A673 (cell line): ENCODE data around the gene PRXL2C. TPM values are rescaled to one million over a fixed set of nuclear protein-coding genes. Genes with fewer than 3 reads are reported as not detected.
A peak's percentile ranks its signal among the peaks of the same experiment; 100 is the strongest.
"Not testable (repeated sequence)": the region's sequence is repeated elsewhere in the genome, so short reads cannot be mapped to it uniquely, and the experiment has no call there.

Experiments used
- Bru-seq: library from RNA; stranded (reverse); fragments of 400-500 nt; gene quantifications from one replicate; lab custom pipeline; 2021; lab: Mats Ljungman, UMichigan
- BruChase-seq, 2 experiments: library from RNA; stranded (reverse); fragments of 400-500 nt; gene quantifications; one replicate each; lab custom pipeline; 2021; lab: Mats Ljungman, UMichigan
- BruUV-seq: library from RNA; stranded (reverse); fragments of 400-500 nt; replicated peaks from 2 replicates; lab custom pipeline; 2021; lab: Mats Ljungman, UMichigan
- CTCF ChIA-PET: fragments of 300-600 bp; sonication (Branson Sonifier 250); formaldehyde crosslinking; loops from one replicate; lab custom pipeline; 2022; ENCODE audit warnings: antibody characterized with exemption; lab: Charles Lee
- POLR2A ChIA-PET: fragments of 300-600 bp; sonication (Branson Sonifier 250); formaldehyde crosslinking; loops from one replicate; lab custom pipeline; 2022; ENCODE audit warnings: antibody characterized with exemption; ENCODE audit not compliant: low non-redundant PET; lab: Charles Lee
- DNase-seq: peaks from one replicate; pipeline ENCODE4 v3.0.0-alpha.2; 2015; ENCODE audit warnings: low spot score
- H3K27ac ChIP-seq: fragments of 200-600 bp; sonication (generic); 2 replicates; pipeline ENCODE4 v1.5.1; 2016; ENCODE audit warnings: mixed run types, low read depth, mild to moderate bottlenecking, mixed read lengths, antibody characterized with exemption, low read length; ENCODE audit not compliant: poor library complexity, severe bottlenecking
- H3K27me3 ChIP-seq: fragments of 200-600 bp; sonication (generic); replicated peaks from 2 replicates; pipeline ENCODE4 v1.6.1; 2017; ENCODE audit warnings: mixed run types, low read depth, mild to moderate bottlenecking, mixed read lengths, antibody characterized with exemption, low read length; ENCODE audit not compliant: insufficient read depth, poor library complexity
- H3K36me3 ChIP-seq: fragments of 200-600 bp; sonication (generic); 2 replicates; pipeline ENCODE4 v1.6.1; 2016; ENCODE audit warnings: mixed run types, mild to moderate bottlenecking, mixed read lengths, antibody characterized with exemption, low read length; ENCODE audit not compliant: insufficient read depth, poor library complexity, severe bottlenecking
- H3K4me1 ChIP-seq: fragments of 200-600 bp; sonication (generic); 2 replicates; pipeline ENCODE4 v1.6.1; 2017; ENCODE audit warnings: mixed run types, mild to moderate bottlenecking, mixed read lengths, antibody characterized with exemption, low read length; ENCODE audit not compliant: insufficient read depth, poor library complexity, severe bottlenecking
- H3K4me3 ChIP-seq: fragments of 200-600 bp; sonication (generic); 2 replicates; pipeline ENCODE4 v1.5.1; 2016; ENCODE audit warnings: low read depth, mixed run types, mild to moderate bottlenecking, mixed read lengths, low read length; ENCODE audit not compliant: poor library complexity, severe bottlenecking
- H3K9me3 ChIP-seq: fragments of 200-600 bp; sonication (generic); 2 replicates; pipeline ENCODE4 v1.6.1; 2016; ENCODE audit warnings: mixed run types, low read depth, mild to moderate bottlenecking, mixed read lengths, antibody characterized with exemption, low read length; ENCODE audit not compliant: poor library complexity, severe bottlenecking
- EZH2 ChIP-seq: fragments of 200-600 bp; sonication (generic); IDR thresholded peaks from 2 replicates; pipeline ENCODE4 v1.6.1; 2017; ENCODE audit warnings: borderline replicate concordance, low read depth, mild to moderate bottlenecking, mixed read lengths, antibody characterized with exemption, low read length; ENCODE audit not compliant: poor library complexity, severe bottlenecking
- intact Hi-C: fragments of 100-400 bp; cut with micrococcal nuclease; formaldehyde crosslinking; loops from one replicate; pipeline ENCODE4 v1.10.0; 2022; ENCODE audit not compliant: unreplicated experiment
- long read RNA-seq: library from polyadenylated mRNA; stranded (forward); transcript quantifications from one replicate; pipeline ENCODE4 v2.0.0, GENCODE V29; 2022
- total RNA-seq: library from RNA; stranded (reverse); gene quantifications from 2 replicates; pipeline ENCODE4 v1.2.3, GENCODE V29; 2021
- TF ChIP-seq, protein P1 (sequence below): fragments of 300-800, 200-600 bp; sonication (generic); conservative IDR thresholded peaks from 2 replicates; pipeline ENCODE4 v1.5.1; 2017; ENCODE audit warnings: low read depth, mild to moderate bottlenecking, antibody characterized with exemption, low read length, moderate library complexity, mixed read lengths

Gene PRXL2C, protein sequence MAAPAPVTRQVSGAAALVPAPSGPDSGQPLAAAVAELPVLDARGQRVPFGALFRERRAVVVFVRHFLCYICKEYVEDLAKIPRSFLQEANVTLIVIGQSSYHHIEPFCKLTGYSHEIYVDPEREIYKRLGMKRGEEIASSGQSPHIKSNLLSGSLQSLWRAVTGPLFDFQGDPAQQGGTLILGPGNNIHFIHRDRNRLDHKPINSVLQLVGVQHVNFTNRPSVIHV
- total RNA-seq: 2.4 and 2.6 TPM in 2 replicates
- percentile 39 among the genes with signal in this experiment for Bru-seq, nascent RNA
- BruChase-seq, experiment 1, labeled RNA remaining after a 2-hour chase: percentile 45 among the genes with signal in this experiment
- percentile 51 among the genes with signal in this experiment for BruChase-seq, experiment 2, labeled RNA remaining after a 6-hour chase
- long read RNA-seq, partial matches to known transcripts: 0 of 3 reads
- long read RNA-seq, other reads (novel, unspliced or antisense): 1 of 3 reads

DNA sequence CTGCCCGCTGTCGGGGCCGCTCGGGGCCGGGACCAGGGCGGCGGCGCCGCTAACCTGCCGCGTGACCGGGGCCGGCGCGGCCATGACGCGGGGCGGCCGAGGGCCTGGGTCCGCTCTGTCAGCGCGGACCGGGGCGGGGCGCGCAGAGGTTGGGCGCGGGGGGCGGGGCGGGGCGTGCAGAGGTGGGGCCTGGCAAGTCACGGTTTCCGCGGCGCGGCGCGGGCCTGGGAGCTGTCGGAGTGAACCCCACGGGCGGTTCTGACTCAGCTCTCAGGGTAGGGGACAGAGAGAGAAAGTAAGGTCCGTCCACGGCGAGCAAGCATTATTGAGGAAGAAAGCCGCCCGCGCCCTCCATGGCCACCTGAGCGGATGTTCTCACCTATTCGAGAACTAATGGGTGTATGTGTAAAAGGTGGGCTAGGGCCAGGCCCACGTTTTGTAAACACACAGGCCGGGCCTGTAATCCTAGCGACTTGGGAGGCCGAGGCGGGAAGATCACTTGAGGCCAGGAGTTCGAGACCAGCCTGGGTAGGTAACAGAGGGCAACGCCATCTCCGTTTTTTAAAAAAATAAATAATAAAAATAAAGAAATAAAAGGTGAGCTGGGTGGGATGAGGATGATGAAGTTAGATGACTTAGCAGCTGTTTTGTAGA is at the start of gene PRXL2C:
PRXL2C (minus strand) TSS at position 120 of the 654 bp plus-strand sequence; CDS start at position 84, 36 bp downstream.
- Histone ChIP-seq H3K36me3 (no peaks in the 10 kb centered on the region), H3K4me3 (peak within 1 kb of the TSS; percentile 56), H3K27ac (no peak within 1 kb of the TSS), H3K27me3 (no peaks in the 10 kb centered on the region), H3K4me1 (no peaks in the 10 kb centered on the region), H3K9me3 (no peaks in the 10 kb centered on the region)
- CTCF ChIA-PET: interaction anchor here (0.6 kb wide), 1 partner anchor 11 kb away, joined by 3 read pairs; no protein-coding TSS in a partner anchor
- intact Hi-C loops: no loop called here
- POLR2A ChIA-PET: no interaction called here
- TF ChIP-seq EZH2: no peak
- TF ChIP-seq, protein P1, sequence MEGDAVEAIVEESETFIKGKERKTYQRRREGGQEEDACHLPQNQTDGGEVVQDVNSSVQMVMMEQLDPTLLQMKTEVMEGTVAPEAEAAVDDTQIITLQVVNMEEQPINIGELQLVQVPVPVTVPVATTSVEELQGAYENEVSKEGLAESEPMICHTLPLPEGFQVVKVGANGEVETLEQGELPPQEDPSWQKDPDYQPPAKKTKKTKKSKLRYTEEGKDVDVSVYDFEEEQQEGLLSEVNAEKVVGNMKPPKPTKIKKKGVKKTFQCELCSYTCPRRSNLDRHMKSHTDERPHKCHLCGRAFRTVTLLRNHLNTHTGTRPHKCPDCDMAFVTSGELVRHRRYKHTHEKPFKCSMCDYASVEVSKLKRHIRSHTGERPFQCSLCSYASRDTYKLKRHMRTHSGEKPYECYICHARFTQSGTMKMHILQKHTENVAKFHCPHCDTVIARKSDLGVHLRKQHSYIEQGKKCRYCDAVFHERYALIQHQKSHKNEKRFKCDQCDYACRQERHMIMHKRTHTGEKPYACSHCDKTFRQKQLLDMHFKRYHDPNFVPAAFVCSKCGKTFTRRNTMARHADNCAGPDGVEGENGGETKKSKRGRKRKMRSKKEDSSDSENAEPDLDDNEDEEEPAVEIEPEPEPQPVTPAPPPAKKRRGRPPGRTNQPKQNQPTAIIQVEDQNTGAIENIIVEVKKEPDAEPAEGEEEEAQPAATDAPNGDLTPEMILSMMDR: no peak
- no TSS peak for BruUV-seq
- peak; percentile 58 for DNase-seq

DNA sequence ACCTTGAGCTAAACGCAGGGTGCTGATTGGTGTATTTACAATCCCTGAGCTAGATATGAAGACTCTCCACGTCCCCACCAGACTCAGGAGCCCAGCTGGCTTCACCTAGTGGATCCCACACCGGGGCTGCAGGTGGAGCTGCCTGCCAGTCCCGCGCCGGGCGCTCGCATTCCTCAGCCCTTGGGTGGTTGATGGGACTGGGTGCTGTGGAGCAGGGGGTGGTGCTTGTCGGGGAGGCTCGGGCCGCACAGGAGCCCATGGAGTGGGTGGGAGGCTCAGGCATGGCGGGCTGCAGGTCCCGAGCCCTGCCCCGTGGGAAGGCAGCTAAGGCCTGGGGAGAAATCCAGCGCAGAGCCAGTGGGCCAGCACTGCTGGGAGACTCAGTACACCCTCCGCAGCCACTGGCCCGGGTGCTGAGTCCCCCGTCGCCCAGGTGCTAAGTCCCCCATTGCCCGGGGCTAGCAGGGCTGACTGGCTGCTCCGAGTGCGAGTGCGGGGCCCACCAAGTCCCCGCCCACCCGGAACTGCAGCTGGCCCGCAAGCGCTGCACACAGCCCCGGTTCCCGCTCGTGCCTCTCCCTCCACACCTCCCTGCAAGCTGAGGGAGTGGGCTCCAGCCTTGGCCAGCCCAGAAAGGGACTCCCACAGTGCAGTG is 45.7 kb upstream of the PRXL2C start:
- BruUV-seq, intact Hi-C loops: not testable (repeated sequence)

DNA sequence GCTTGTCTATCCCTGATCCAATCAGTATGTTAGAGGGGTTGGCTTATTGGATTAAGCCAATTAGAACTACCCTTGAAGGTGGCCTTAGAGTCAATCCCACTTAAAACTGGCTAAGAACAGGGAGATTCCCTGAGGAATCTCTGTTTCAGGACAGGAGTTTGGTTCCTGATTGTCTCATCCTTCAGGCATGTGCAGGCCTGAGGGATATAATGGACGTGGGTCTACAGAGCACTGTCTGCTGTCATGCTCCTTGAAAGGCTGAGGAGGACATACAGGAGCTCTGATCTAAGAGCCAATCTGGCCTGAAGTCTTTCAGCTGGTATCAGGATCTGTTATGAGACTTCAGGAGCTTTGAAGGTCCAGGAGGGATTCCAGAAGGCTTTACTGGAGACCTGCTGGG is 36.2 kb upstream of the PRXL2C start:
- no peaks in the 10 kb centered on the region for H3K27me3 ChIP-seq
- ChIA-PET POLR2A (no interaction called here), CTCF (no interaction called here)
- DNase-seq: no peak
- H3K27ac ChIP-seq: no peak overlapping the region
- H3K36me3 ChIP-seq: no peaks in the 10 kb centered on the region
- no peak overlapping the region for H3K4me3 ChIP-seq
- BruUV-seq: no TSS peak
- H3K4me1 ChIP-seq: no peaks in the 10 kb centered on the region
- intact Hi-C loops: no loop called here
- no peaks in the 10 kb centered on the region for H3K9me3 ChIP-seq
- no peak for TF ChIP-seq EZH2
- TF ChIP-seq, protein P1: no peak

More for the DNA sequence above, 45.7 kb upstream of the PRXL2C start:
- DNase-seq, H3K9me3 ChIP-seq, CTCF ChIA-PET, H3K27me3 ChIP-seq, H3K4me3 ChIP-seq, H3K36me3 ChIP-seq, H3K4me1 ChIP-seq, H3K27ac ChIP-seq, POLR2A ChIA-PET: not testable (repeated sequence)
